ENCODE results near the gene CDPF1.
"Not testable (repeated sequence)": the region's sequence is repeated elsewhere in the genome, so short reads cannot be mapped to it uniquely, and the experiment has no call there.

The CDPF1 gene

DNA sequence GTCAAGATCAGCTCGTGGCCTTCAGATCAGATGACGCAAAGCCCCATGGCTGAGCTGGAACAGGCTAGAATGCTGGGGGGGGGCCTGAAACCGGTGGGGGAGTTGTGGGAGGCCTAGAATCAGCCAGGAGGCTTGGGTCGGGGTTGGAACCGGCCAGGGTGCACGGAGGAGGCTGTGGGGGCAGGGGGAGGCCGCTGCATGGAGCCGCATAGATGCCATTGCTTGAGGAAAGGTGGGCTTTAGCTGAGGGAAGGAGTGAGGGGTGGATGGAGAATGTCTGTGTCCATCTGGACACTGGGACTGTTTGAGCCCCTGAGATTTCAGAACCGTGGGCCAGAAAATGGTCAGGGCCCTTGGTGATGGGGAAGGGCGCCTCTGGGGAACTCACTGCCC is 25.2 kb downstream of the CDPF1 start:
- DNase-seq (ENCODE audit: low read depth in 2 of 2), result no peak

DNA sequence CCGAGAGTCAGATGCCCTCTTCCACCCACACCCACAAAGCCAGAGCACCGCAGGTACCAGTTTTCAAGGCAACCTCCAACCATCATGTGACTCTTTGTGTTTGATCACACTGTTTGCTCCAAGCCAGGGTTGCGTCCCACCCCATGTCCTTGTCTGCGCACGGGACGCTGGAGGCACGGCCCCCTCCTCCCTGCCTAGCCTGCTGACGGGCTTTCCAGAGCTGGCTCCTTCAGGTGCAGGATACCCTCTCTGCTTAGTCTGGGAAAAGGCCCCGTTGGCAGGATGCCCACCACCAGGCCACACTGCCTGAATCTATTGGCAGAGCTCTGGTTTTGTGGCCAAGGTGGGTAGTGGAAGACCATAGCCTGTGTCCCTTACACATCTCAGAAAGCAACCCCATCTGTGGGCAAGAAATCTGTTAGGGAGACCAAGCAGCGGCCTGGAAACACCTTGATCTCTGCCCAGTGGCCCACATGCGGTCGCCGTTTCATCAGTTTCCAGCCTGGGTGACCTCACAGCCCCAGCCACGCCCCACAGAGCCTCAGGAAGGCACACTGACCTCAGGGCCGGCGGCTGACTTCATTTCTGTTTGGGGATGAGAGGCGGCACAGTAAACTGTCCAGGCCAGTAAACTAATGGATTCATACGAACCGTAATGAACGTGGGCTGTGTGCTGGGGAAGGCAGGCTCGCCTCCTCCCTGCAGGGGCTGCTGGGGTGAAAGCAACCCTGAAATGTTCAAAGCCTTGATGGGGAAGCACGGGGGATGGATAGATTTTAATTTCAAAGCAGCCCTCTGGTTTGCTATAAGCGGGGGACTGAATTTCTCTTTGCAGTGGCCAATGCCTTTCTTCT is 25.8 kb downstream of the CDPF1 start:
- no peak for DNase-seq (ENCODE audit: low read depth in 2 of 2)

DNA sequence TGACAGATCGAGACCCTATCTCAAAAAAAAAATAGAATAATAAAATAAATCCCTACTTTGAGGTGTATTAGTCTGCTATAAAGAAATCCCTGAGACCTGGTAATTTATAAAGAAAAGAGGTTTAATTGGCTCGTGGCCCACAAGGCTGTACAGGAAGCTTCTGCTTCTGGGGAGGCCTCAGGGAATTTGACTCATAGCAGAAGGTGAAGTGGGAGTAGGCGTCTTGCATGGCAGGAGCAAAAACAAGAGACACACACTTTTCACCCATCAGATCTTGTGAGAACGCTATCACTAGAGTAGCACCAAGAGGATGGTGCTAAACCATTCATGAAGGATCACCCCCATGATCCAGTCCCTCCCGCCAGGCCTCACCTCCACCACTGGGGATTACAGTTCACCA is 29.2 kb downstream of the CDPF1 start:
- no peak for DNase-seq (ENCODE audit: low read depth in 2 of 2)

DNA sequence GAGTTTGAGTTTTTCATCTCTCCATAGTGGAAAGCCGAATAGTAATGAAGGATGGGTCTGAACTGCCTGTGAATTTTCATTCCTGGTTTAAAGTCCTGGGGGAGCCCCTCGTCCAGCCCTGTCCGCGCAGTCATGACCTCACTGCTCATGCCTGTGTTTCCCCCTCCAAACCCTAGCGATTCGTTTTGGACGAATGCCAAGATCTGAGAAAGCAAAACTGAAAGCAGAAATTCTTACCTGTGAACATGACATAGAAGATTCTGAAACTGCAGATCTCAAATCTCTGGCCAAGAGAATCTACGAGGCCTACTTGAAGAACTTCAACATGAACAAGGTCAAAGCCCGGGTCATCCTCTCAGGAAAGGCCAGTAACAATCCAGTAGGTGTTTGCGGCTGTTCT is 30.5 kb downstream of the CDPF1 start:
- no peak for DNase-seq (ENCODE audit: low read depth in 2 of 2)

GRCh38 chr22:46214616-46215015 is 35.5 kb downstream of the CDPF1 start:
- DNase-seq (ENCODE audit: low read depth in 2 of 2), result no peak

DNA sequence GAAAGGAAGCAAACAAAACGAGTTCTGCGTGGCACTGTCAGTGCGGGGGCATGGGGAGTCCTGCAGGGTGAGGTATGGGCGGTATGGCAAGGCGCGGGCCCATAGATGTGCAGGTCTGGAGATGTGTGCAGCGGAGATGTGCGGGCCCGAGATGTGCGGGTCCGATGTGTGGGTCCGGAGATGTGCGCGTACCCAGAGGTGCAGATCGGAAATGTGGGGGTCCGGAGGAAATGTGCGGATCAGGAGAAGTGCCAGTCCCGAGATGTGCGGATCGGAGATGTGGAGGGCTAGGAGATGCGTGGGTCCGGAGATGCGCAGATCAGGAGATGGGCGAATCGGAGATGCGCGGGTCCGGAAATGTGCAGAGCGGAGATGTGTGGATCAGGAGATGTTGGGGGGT is 35.9 kb downstream of the CDPF1 start:
- no peak for DNase-seq (ENCODE audit: low read depth in 2 of 2)

- no peak for DNase-seq (ENCODE audit: low read depth in 2 of 2)
These were observed 37.0 kb downstream of the CDPF1 start for GRCh38 chr22:46213052-46213451.

DNA sequence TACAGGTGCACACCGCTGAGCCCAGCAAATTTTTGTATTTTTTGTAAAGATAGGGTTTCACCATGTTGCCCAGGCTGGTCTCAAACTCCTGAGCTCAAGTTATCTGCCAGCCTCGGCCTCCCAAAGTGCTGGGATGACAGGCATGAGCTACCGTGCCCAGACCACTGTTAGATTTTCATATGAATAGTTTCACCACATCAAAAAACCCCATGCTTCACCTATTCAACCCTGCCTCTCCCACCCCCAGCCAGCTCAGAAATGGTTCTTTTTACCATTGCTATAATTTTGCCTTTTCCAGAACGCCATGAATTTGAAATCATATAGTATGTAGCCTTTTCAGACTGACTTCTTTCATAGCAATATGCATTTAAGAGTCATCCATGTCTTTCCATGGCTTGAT is 37.9 kb downstream of the CDPF1 start:
- DNase-seq (ENCODE audit: low read depth in 2 of 2), result no peak

DNA sequence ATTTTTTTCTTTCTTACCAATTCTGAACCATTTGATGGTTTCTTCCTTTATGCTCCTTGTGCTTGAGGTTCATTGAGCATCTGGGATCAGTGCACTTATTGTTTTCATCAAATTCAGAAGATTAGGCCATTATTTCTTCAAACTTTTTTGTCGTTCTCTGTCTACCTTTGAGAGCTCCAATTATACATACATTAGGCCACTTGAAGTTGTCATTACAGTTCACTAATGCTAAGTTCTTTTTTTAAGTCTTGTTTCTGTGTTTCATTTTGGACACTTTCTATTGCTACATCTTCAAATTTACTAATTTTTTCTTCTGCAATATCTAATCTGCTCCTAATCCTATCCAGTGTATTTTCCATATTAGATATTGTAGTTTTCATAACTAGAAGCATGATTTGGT is 40.8 kb downstream of the CDPF1 start:
- no peak for DNase-seq (ENCODE audit: low read depth in 2 of 2)

DNA sequence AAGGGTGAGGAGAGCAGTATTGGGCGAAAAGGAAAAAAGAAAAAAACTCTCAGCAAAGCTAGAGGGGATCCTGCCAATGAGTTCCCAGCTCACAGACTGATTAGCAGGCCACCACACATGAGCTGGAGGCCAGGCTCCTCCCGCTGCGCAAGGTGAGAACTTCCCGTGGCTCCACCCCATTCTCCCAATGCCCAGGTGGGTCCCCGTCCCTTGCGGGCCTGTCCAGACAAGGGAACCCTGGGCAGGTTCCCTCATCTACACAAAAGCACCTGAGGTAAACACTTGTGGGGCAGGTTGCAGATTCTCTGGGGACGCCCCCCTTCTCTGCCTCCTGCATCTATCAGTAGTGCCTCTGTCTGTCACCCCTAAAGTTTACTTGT is 46.5 kb downstream of the CDPF1 start:
- no peak for DNase-seq (ENCODE audit: low read depth in 2 of 2)

GRCh38 chr22:46202897-46203600 is 47.0 kb downstream of the CDPF1 start:
- no peak for DNase-seq (ENCODE audit: low read depth in 2 of 2)

- DNase-seq (ENCODE audit: low read depth in 2 of 2), result no peak
These were observed 48.9 kb downstream of the CDPF1 start for GRCh38 chr22:46201059-46201757.

DNA sequence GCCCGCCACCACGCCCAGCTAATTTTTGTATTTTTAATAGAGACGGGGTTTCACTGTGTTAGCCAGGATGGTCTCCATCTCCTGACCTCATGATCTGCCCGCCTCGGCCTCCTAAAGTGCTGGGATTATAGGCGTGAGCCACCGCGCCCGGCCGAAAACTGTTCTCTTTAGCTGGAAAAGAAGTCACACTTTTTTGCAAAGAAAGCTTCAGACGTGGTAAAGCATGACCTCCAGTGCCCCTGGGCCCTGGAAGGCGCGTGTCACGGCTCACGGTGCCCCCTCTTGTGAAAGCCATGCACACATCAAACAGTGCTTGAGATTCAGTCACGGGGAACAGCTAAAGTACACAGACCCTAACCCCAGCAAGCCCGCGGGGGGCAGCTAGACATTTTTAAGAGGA is 51.3 kb downstream of the CDPF1 start:
- DNase-seq (ENCODE audit: low read depth in 2 of 2), result not testable (repeated sequence)

DNA sequence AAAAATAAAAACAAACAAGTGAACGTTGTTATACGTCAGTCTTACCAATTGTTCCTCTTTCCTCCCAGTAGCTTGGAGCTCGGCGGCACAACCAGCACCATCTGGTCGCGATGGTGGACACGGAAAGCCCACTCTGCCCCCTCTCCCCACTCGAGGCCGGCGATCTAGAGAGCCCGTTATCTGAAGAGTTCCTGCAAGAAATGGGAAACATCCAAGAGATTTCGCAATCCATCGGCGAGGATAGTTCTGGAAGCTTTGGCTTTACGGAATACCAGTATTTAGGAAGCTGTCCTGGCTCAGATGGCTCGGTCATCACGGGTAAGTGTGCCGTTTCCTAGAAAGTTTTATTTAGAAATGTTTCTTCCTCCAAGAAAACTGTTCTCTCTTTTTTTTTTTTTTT is 51.8 kb downstream of the CDPF1 start:
- no peak for DNase-seq (ENCODE audit: low read depth in 2 of 2)

- no peak for DNase-seq (ENCODE audit: low read depth in 2 of 2)
These were observed 53.8 kb downstream of the CDPF1 start for GRCh38 chr22:46196278-46196677.

DNA sequence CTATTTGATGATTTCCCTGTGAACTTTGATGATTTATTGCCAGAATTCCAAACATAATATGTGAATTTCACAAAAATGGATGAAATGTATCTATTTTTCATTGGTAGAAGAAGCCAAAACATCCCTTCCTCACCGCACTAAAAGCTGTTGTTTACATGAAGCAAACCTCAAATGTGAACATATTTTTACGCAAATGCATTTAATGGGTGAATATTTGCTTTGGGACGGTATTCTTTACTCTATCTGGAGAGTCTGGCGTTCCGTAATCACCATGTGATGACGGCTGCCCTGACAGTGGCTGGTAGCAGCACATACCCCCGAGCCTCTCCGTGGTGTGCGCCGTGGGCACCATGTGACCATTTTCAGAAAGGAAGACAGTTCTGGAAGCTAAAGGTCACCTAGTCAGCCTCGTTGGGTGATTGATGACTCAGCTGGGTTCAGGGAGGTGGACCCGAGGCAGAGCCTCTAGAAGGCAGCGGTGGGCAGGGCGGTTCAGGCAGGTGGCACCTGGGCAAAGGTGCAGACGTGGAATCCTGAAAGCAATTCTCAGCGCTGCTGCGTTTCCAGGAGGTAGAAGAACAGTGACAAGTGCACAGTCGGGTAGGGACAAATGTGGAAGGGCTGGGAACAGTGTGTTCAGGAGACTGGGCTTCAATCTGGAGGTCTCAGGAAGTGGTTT is 54.5 kb downstream of the CDPF1 start:
- DNase-seq (ENCODE audit: low read depth in 2 of 2), result no peak

Measured in stimulated activated CD4-positive, alpha-beta T cell treated with anti-CD3 and anti-CD28 coated beads, Interleukin-4, amount 100 ng/mL, for 48 hours (primary cell).